ENCODE data around the gene RHOF. TPM values are rescaled to one million over a fixed set of nuclear protein-coding genes. Genes with fewer than 3 reads are reported as not detected.

Gene RHOF
- total RNA-seq, 1 experiment from 2014 or later: 36.7 TPM

- Histone ChIP-seq H3K9me3 (no peaks in the 10 kb centered on the region), H3K4me1 (peaks cover 29% of the 10 kb centered on the region), H3K4me3 (ENCODE audit: low read depth, low read length) (peak overlapping the region; percentile 80), H3K27me3 (replicated peaks; ENCODE audit: control insufficient read depth, insufficient read depth, low read length) (no peaks in the 10 kb centered on the region), H3K36me3 (ENCODE audit: control insufficient read depth, insufficient read depth, low read length) (no peaks in the 10 kb centered on the region; the same call in 1 of the 2 replicates)
- ChIA-PET CTCF (interaction anchor here (0.6 to 3.1 kb wide), 4 partner anchors 8 to 87 kb away, joined by 3 to 46 read pairs (median 6); partner anchors contain the start of genes PSMD9 and RHOF), POLR2A (interaction anchor here (0.5 to 2.2 kb wide), 5 partner anchors 8 to 1714 kb away, joined by 4 to 17 read pairs (median 10); partner anchors contain the start of genes PSMD9 and RHOF)
- Mint-ChIP-seq H3K27ac (ENCODE audit: unreplicated experiment) (peak overlapping the region; percentile 96), H3K27me3 (ENCODE audit: insufficient read depth, unreplicated experiment) (no peaks in the 10 kb centered on the region), H3K36me3 (ENCODE audit: insufficient read depth, unreplicated experiment) (peaks cover 62% of the 10 kb centered on the region), H3K4me3 (ENCODE audit: unreplicated experiment) (peak overlapping the region; percentile 81), H3K9me3 (ENCODE audit: unreplicated experiment) (no peaks in the 10 kb centered on the region), H3K4me1 (ENCODE audit: low read depth, unreplicated experiment) (peaks cover 28% of the 10 kb centered on the region)
- DNase-seq: no peak
- intact Hi-C loops (cut with micrococcal nuclease; ENCODE audit: unreplicated experiment): loop anchor here (10.0 kb wide), 1 partner anchor 733 kb away; no protein-coding TSS in a partner anchor
- TF ChIP-seq CTCF (IDR thresholded peaks at IDR 0.05; ENCODE audit: insufficient read depth in 1 of 2, low read depth in 1 of 2, low read length in 1 of 2, severe bottlenecking in 1 of 2, unreplicated experiment in 1 of 2): no peak
- BruUV-seq (replicated peaks): TSS peak; percentile 47
Measured at GRCh38 chr12:121801595-121802484, 8.4 kb upstream of the RHOF start.

- BruUV-seq (replicated peaks): no TSS peak
- no peaks in the 10 kb centered on the region; the same call in 1 of the 2 replicates for H3K36me3 ChIP-seq (ENCODE audit: control insufficient read depth, insufficient read depth, low read length)
- intact Hi-C loops (cut with micrococcal nuclease; ENCODE audit: unreplicated experiment): loop anchor here (10.0 kb wide), 1 partner anchor 734 kb away; no protein-coding TSS in a partner anchor
- peaks cover 59% of the 10 kb centered on the region for H3K36me3 Mint-ChIP-seq (ENCODE audit: insufficient read depth, unreplicated experiment)
- ChIA-PET CTCF (interaction anchor here (0.6 to 3.1 kb wide), 5 partner anchors 7 to 1441 kb away, joined by 3 to 46 read pairs (median 5); partner anchors contain the start of genes PSMD9 and RHOF), POLR2A (interaction anchor here (0.6 to 2.2 kb wide), 4 partner anchors 88 to 1715 kb away, joined by 4 to 10 read pairs (median 9); partner anchors contain the start of gene PSMD9)
- H3K4me1 Mint-ChIP-seq (ENCODE audit: low read depth, unreplicated experiment): peaks cover 21% of the 10 kb centered on the region
- DNase-seq: peak; percentile 73 to 75
- H3K27me3 Mint-ChIP-seq (ENCODE audit: insufficient read depth, unreplicated experiment): no peaks in the 10 kb centered on the region
- no peak for TF ChIP-seq CTCF (IDR thresholded peaks at IDR 0.05; ENCODE audit: insufficient read depth in 1 of 2, low read depth in 1 of 2, low read length in 1 of 2, severe bottlenecking in 1 of 2, unreplicated experiment in 1 of 2)
- no peaks in the 10 kb centered on the region for H3K9me3 Mint-ChIP-seq (ENCODE audit: unreplicated experiment)
- peak overlapping the region; percentile 96 for H3K27ac Mint-ChIP-seq (ENCODE audit: unreplicated experiment)
- peaks cover 35% of the 10 kb centered on the region for H3K4me1 ChIP-seq
- H3K27me3 ChIP-seq (replicated peaks; ENCODE audit: control insufficient read depth, insufficient read depth, low read length): no peaks in the 10 kb centered on the region
- peak overlapping the region; percentile 81 for H3K4me3 Mint-ChIP-seq (ENCODE audit: unreplicated experiment)
- H3K4me3 ChIP-seq (ENCODE audit: low read depth, low read length): peak overlapping the region; percentile 80
- no peaks in the 10 kb centered on the region for H3K9me3 ChIP-seq
Measured at GRCh38 chr12:121800694-121801594, 7.5 kb upstream of the RHOF start.

Measured in Caco-2 (cell line).